Kidney epithelial cell (primary cell): Measurements from ENCODE around the gene PRR9. TPM values are rescaled to one million over a fixed set of nuclear protein-coding genes. Genes with fewer than 3 reads are reported as not detected.

Source experiments
- DNase-seq: peaks from one replicate; pipeline ENCODE4 v3.0.0-alpha.2; 2010; ENCODE audit warnings: low read depth
- H3K27me3 ChIP-seq: 2 replicates; pipeline ENCODE4 v1.6.0; 2011; ENCODE audit warnings: low read length; ENCODE audit not compliant: control insufficient read depth, insufficient read depth
- H3K36me3 ChIP-seq: 2 replicates; pipeline ENCODE4 v1.5.1; 2011; ENCODE audit warnings: low read length; ENCODE audit not compliant: control insufficient read depth, insufficient read depth
- H3K4me3 ChIP-seq: 2 replicates; pipeline ENCODE4 v1.5.1; 2011; ENCODE audit warnings: low read depth, mild to moderate bottlenecking, control low read depth, low read length
- CTCF ChIP-seq: IDR thresholded peaks from 2 replicates; pipeline ENCODE4 v1.5.1; 2011; ENCODE audit warnings: mild to moderate bottlenecking, moderate library complexity, low read length, control low read depth, inconsistent platforms; ENCODE audit not compliant: insufficient read depth, poor library complexity, severe bottlenecking
- total RNA-seq: library from RNA; depleted of rRNA; stranded (reverse); fragments of >200 nt; gene quantifications from 2 replicates; pipeline ENCODE4 v1.2.3, GENCODE V29; 2015

PRR9 gene
- total RNA-seq, 1 donor from 2014 or later, result not detected

- no peak overlapping the region for H3K4me3 ChIP-seq
- no peak for DNase-seq
- no peaks in the 10 kb centered on the region for H3K36me3 ChIP-seq
- TF ChIP-seq CTCF, result peak; percentile 33
- H3K27me3 ChIP-seq, result peaks cover 2% of the 10 kb centered on the region
These were observed 24.7 kb upstream of the PRR9 start for GRCh38 chr1:153192697-153193096.

- peaks cover 2% of the 10 kb centered on the region for H3K27me3 ChIP-seq
- no peak overlapping the region for H3K4me3 ChIP-seq
- TF ChIP-seq CTCF, result no peak
- no peaks in the 10 kb centered on the region for H3K36me3 ChIP-seq
- DNase-seq, result no peak
These were observed 22.9 kb upstream of the PRR9 start for GRCh38 chr1:153194331-153195050.

GRCh38 chr1:153195216-153195615, 22.2 kb upstream of the PRR9 start:
- Histone ChIP-seq H3K36me3 (no peaks in the 10 kb centered on the region), H3K4me3 (no peak overlapping the region), H3K27me3 (peaks cover 2% of the 10 kb centered on the region)
- no peak for TF ChIP-seq CTCF
- DNase-seq, result no peak

GRCh38 chr1:153202006-153202405, 15.4 kb upstream of the PRR9 start:
- Histone ChIP-seq H3K36me3 (no peaks in the 10 kb centered on the region), H3K4me3 (no peak overlapping the region), H3K27me3 (no peaks in the 10 kb centered on the region)
- TF ChIP-seq CTCF, result no peak
- no peak for DNase-seq

GRCh38 chr1:153203130-153203529, 14.3 kb upstream of the PRR9 start, which contains the start of gene LELP1:
Gene LELP1 (plus strand): TSS chr1:153203430. CDS start chr1:153204708, 1,278 bp downstream.
- TF ChIP-seq CTCF, result no peak
- H3K36me3 ChIP-seq, result no peaks in the 10 kb centered on the region
- no peaks in the 10 kb centered on the region for H3K27me3 ChIP-seq
- DNase-seq, result no peak
- H3K4me3 ChIP-seq, result no peak within 1 kb of the TSS

GRCh38 chr1:153206631-153207030, 10.8 kb upstream of the PRR9 start:
- no peaks in the 10 kb centered on the region for H3K27me3 ChIP-seq
- TF ChIP-seq CTCF, result no peak
- no peak for DNase-seq
- no peak overlapping the region for H3K4me3 ChIP-seq
- H3K36me3 ChIP-seq, result no peaks in the 10 kb centered on the region
